Muscle of leg (tissue), 11 donors: ENCODE results near the gene GALNT13. TPM values are rescaled to one million over a fixed set of nuclear protein-coding genes. Genes with fewer than 3 reads are reported as not detected.

Experiments used
- DNase-seq: peaks from one replicate; pipeline ENCODE4 v3.0.0; 2013
- H3K27ac ChIP-seq: one replicate; pipeline ENCODE4 v1.5.1; 2013; ENCODE audit warnings: mild to moderate bottlenecking, low read length, control low read depth
- H3K27me3 ChIP-seq: one replicate; pipeline ENCODE4 v1.6.1; 2013; ENCODE audit warnings: low read length; ENCODE audit not compliant: control insufficient read depth, insufficient read depth
- H3K36me3 ChIP-seq: one replicate; pipeline ENCODE4 v1.6.1; 2013; ENCODE audit warnings: low read length; ENCODE audit not compliant: control insufficient read depth, insufficient read depth
- H3K4me1 ChIP-seq: one replicate; pipeline ENCODE4 v1.6.1; 2013; ENCODE audit warnings: low read length; ENCODE audit not compliant: control insufficient read depth, insufficient read depth
- H3K4me3 ChIP-seq: one replicate; pipeline ENCODE4 v1.5.1; 2013; ENCODE audit warnings: low read length, control low read depth
- H3K9me3 ChIP-seq: replicated peaks from 2 replicates; pipeline ENCODE4 v1.6.1; 2013; ENCODE audit warnings: low read depth, low read length; ENCODE audit not compliant: control insufficient read depth
- whole genome bisulfite sequencing: methylation state at CpG from one replicate; pipeline ENCODE4 v1.1.5; 2013; ENCODE audit warnings: missing lambda C conversion rate; ENCODE audit not compliant: insufficient coverage; 5-methylcytosine and 5-hydroxymethylcytosine counted together
- polyA plus RNA-seq, 8 donors: library from polyadenylated mRNA; unstranded; fragments of 120-200 nt; gene quantifications; one replicate each; pipeline versions ENCODE4 v1.2.1 to v1.2.3, GENCODE V29; 2013; ENCODE audit warnings: inconsistent platforms in 1 of 8, low replicate concordance in 1 of 8; ENCODE audit not compliant: insufficient read length in 8 of 8, insufficient read depth in 1 of 8
- total RNA-seq: library from RNA; stranded (reverse); fragments of 120-200 nt; gene quantifications from one replicate; pipeline ENCODE4 v1.2.4, GENCODE V29; 2013

GALNT13 gene
- total and polyA plus RNA-seq, 9 donors, result 0.18 to 1.5 (median 0.43) TPM

GRCh38 chr2:154381931-154382794, 510.4 kb downstream of the GALNT13 start:
- no peaks in the 10 kb centered on the region for H3K4me1 ChIP-seq
- WGBS, result no CpG with 5 or more reads among the region's 2 CpGs
- peak; percentile 49 for DNase-seq
- H3K4me3 ChIP-seq, result no peak overlapping the region
- no peaks in the 10 kb centered on the region for H3K27me3 ChIP-seq
- no peak overlapping the region for H3K27ac ChIP-seq
- H3K9me3 ChIP-seq, result no peaks in the 10 kb centered on the region
- H3K36me3 ChIP-seq, result no peaks in the 10 kb centered on the region

DNA sequence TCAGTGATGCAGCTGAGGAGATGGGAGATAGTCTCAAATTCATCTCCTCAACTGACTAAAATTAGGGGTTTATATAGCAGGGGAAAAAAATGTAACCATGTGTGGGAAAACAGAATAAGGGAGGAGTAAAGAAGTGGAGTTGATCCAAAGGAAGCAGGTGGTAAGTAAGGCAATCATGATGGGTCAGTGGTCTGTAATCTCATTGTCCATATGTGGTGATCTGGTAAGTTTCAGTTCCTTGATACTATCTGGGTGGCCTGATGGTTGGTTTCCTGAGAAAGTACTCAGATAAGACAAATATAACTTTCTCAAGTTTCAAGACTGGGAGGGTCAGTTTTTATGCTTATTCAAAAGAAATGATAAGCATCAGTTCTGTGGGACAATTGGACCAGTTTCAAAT, 514.5 kb downstream of the GALNT13 start:
- Histone ChIP-seq H3K36me3 (no peaks in the 10 kb centered on the region), H3K4me1 (no peaks in the 10 kb centered on the region)
- no peak for DNase-seq

DNA sequence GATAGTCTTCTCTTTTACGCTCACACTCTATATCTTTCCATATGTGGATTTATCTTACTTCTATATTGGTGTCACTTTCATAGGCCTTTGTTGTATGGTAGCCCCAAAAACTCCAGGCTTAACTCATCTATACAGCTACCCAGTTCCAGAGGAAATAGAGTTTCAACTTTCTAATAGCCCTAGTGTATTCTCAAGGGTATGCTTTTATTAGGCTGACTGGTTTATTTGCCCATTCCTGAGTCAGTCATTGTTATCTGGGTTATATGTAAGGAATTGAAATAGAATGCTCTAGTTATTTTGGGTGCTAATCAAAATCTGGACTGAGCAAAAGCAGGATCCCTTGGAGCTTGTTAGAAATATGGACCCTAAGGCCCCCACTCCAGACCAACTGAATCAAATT, 519.3 kb downstream of the GALNT13 start:
- DNase-seq, result no peak
- WGBS, result no CpG with 5 or more reads among the region's 1 CpG
- Histone ChIP-seq H3K27ac (no peak overlapping the region), H3K27me3 (no peaks in the 10 kb centered on the region), H3K36me3 (no peaks in the 10 kb centered on the region), H3K4me1 (no peaks in the 10 kb centered on the region), H3K9me3 (no peaks in the 10 kb centered on the region), H3K4me3 (no peak overlapping the region)

More for the DNA sequence above, 514.5 kb downstream of the GALNT13 start:
- H3K9me3 ChIP-seq, result no peaks in the 10 kb centered on the region
- no peak overlapping the region for H3K4me3 ChIP-seq
- no peak overlapping the region for H3K27ac ChIP-seq
- no peaks in the 10 kb centered on the region for H3K27me3 ChIP-seq

- Histone ChIP-seq H3K4me3 (no peak overlapping the region), H3K27me3 (no peaks in the 10 kb centered on the region), H3K4me1 (no peaks in the 10 kb centered on the region), H3K9me3 (no peaks in the 10 kb centered on the region), H3K36me3 (no peaks in the 10 kb centered on the region), H3K27ac (no peak overlapping the region)
- no CpG with 5 or more reads among the region's 1 CpG for WGBS
- DNase-seq, result no peak
Measured at GRCh38 chr2:154392256-154392655, 520.5 kb downstream of the GALNT13 start.

GRCh38 chr2:154394600-154394999, 522.9 kb downstream of the GALNT13 start:
- no peaks in the 10 kb centered on the region for H3K4me1 ChIP-seq
- no peak overlapping the region for H3K27ac ChIP-seq
- no CpG with 5 or more reads among the region's 3 CpGs for WGBS
- no peak for DNase-seq
- H3K9me3 ChIP-seq, result no peaks in the 10 kb centered on the region
- H3K4me3 ChIP-seq, result no peak overlapping the region
- no peaks in the 10 kb centered on the region for H3K27me3 ChIP-seq
- no peaks in the 10 kb centered on the region for H3K36me3 ChIP-seq

DNA sequence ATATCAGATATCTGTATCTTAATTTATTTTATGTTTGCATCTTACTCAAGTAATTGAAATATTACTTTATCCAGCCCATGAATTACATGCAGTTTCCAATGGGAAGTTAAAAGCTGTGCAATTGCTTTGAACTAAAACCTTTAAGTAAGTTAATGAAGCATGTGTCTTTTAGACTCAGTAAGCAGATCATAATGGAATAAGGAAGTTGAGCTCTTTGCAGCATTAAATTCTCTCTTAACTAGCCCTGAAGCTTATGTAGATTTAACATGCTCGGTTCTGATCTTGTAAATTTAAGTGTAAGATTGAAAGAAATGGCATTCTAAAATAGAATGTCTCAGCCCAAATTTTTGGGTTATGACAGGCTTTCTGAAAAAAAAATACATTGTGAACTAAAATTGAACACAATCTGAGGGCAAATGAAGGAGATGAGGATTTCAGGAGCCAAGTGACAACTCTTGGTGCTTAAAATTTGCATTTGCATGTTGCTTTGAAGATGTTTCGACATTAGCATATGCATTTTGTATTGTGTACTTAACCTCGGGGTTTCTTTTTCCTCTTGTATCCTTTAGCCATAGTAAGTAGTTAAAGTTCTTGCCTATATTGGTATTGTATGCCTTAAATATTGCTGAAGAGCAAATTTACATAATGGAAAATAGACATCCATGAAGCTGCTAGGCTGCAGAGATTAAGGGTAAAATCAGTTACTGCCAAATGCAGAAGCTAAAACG, 529.0 kb downstream of the GALNT13 start:
- Histone ChIP-seq H3K9me3 (no peaks in the 10 kb centered on the region), H3K27ac (no peak overlapping the region), H3K4me3 (no peak overlapping the region), H3K27me3 (no peaks in the 10 kb centered on the region), H3K4me1 (no peaks in the 10 kb centered on the region), H3K36me3 (no peaks in the 10 kb centered on the region)
- no CpG with 5 or more reads among the region's 4 CpGs for WGBS
- no peak for DNase-seq

- whole genome bisulfite sequencing, result no CpG with 5 or more reads among the region's 3 CpGs
- H3K27me3 ChIP-seq, result no peaks in the 10 kb centered on the region
- no peak overlapping the region for H3K4me3 ChIP-seq
- H3K27ac ChIP-seq, result no peak overlapping the region
- H3K36me3 ChIP-seq, result no peaks in the 10 kb centered on the region
- no peaks in the 10 kb centered on the region for H3K9me3 ChIP-seq
- no peaks in the 10 kb centered on the region for H3K4me1 ChIP-seq
- DNase-seq, result peak; percentile 57
Measured at GRCh38 chr2:154402213-154402612, 530.5 kb downstream of the GALNT13 start.

GRCh38 chr2:154403242-154403790, 531.6 kb downstream of the GALNT13 start:
- no peak overlapping the region for H3K27ac ChIP-seq
- H3K27me3 ChIP-seq, result no peaks in the 10 kb centered on the region
- no peak for DNase-seq
- no peaks in the 10 kb centered on the region for H3K9me3 ChIP-seq
- H3K4me3 ChIP-seq, result no peak overlapping the region
- no CpG with 5 or more reads among the region's 3 CpGs for WGBS
- no peaks in the 10 kb centered on the region for H3K4me1 ChIP-seq
- no peaks in the 10 kb centered on the region for H3K36me3 ChIP-seq

DNA sequence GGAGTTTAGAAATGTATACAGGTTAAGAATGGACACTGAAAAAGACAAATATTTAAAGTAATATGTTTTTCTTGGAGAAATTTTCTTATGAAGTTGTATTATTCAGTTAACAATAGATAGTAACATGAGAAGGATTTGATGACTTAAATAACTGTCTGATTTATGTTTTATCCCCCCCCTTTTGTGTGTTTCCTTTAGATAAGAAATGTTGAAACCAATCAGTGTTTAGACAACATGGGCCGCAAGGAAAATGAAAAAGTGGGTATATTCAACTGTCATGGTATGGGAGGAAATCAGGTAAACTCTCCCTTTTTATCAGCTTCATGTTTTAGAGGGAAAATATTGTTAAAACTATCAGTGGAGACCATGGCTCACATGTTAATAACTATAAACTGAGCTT, 537.1 kb downstream of the GALNT13 start:
- no CpG with 5 or more reads among the region's 1 CpG for WGBS
- Histone ChIP-seq H3K36me3 (no peaks in the 10 kb centered on the region), H3K4me3 (no peak overlapping the region), H3K27ac (no peak overlapping the region), H3K9me3 (no peaks in the 10 kb centered on the region), H3K4me1 (no peaks in the 10 kb centered on the region), H3K27me3 (no peaks in the 10 kb centered on the region)
- DNase-seq, result no peak

- WGBS, result no CpG with 5 or more reads among the region's 1 CpG
- Histone ChIP-seq H3K4me1 (peaks cover 3% of the 10 kb centered on the region), H3K27me3 (no peaks in the 10 kb centered on the region), H3K27ac (no peak overlapping the region), H3K4me3 (no peak overlapping the region), H3K36me3 (no peaks in the 10 kb centered on the region), H3K9me3 (no peaks in the 10 kb centered on the region)
- no peak for DNase-seq
Measured at GRCh38 chr2:154422251-154422650, 550.5 kb downstream of the GALNT13 start.
